ENCODE data around the gene SRPK3. TPM values are rescaled to one million over a fixed set of nuclear protein-coding genes. Genes with fewer than 3 reads are reported as not detected.

Gene SRPK3
- total RNA-seq, 2 donors from 2014 or later, result 4.9 to 9.5 TPM

DNA sequence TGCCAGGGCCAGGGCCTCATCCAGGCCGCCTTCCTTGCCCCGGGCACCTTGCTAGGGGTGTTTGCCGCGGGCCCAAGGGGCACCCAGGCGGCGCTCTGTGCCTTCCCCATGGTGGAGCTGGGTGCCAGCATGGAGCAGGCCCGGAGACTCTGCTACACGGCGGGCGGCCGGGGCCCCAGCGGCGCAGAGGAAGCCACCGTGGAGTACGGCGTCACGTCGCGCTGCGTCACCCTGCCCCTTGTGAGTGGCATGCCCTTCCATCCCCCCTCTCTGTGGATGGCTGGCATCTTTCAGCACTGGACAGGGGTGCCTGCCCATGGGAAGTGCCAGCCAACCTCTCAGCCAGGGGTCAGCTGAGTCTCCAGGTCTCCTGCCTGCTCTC lies 13.2 kb upstream of the SRPK3 start:
- H3K27me3 ChIP-seq (replicated peaks; ENCODE audit: insufficient read depth), result no peaks in the 10 kb centered on the region
- no peak for ATAC-seq (ENCODE audit: insufficient number of reproducible peaks, low FRiP score, low read depth)
- TF ChIP-seq, protein P1, sequence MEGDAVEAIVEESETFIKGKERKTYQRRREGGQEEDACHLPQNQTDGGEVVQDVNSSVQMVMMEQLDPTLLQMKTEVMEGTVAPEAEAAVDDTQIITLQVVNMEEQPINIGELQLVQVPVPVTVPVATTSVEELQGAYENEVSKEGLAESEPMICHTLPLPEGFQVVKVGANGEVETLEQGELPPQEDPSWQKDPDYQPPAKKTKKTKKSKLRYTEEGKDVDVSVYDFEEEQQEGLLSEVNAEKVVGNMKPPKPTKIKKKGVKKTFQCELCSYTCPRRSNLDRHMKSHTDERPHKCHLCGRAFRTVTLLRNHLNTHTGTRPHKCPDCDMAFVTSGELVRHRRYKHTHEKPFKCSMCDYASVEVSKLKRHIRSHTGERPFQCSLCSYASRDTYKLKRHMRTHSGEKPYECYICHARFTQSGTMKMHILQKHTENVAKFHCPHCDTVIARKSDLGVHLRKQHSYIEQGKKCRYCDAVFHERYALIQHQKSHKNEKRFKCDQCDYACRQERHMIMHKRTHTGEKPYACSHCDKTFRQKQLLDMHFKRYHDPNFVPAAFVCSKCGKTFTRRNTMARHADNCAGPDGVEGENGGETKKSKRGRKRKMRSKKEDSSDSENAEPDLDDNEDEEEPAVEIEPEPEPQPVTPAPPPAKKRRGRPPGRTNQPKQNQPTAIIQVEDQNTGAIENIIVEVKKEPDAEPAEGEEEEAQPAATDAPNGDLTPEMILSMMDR (IDR thresholded peaks at IDR 0.05), result no peak
- DNase-seq (ENCODE audit: low spot score), result no peak
- H3K4me1 ChIP-seq (ENCODE audit: control insufficient read depth in 1 of 2, low read depth in 2 of 2), result peaks cover 0 to 8% of the 10 kb centered on the region in 2 donors
- H3K9me3 ChIP-seq, result no peaks in the 10 kb centered on the region
- no peak overlapping the region for H3K4me3 ChIP-seq
- H3K36me3 ChIP-seq, result no peaks in the 10 kb centered on the region
- H3K27ac ChIP-seq, result no peak overlapping the region

DNA sequence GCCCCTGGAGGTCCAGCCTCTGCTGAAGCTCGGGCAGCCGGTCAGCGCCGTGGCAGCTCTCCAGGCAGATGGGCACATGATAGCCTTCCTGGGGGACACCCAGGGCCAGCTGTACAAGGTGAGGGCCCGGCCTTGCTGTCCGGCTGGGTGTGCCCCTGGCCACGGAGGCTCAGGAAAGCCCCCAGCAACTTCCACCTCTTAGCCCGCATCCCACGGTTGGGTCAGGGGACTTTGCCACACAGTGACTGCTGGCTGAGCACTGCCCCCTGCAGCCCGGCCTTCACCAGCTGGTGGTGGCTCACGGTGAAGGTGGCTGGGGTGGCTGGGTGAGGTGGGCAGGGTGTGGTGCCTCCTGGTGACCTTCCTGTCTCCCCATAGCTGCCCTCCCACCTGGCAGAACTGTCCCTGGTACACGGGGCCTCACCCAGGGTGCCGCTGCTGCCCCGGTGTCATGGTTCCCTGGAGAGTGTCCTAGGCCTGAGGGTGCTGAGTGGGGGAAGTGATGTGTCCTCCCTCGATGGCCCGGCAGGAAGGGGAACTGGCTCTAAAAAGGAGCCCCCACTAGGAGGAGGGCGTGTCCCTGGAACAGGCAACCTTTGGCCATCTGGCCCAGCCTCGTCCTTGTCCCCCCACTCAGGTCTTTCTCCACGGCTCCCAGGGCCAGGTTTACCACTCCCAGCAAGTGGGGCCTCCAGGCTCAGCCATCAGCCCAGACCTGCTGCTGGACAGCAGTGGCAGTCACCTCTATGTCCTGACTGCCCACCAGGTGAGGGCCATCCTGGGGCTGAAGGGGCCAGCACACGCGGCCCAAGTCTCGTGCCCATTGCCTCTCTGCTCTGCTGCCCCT lies 12.3 kb upstream of the SRPK3 start:
- H3K4me1 ChIP-seq (ENCODE audit: control insufficient read depth in 1 of 2, low read depth in 2 of 2), result peaks cover 0 to 8% of the 10 kb centered on the region in 2 donors
- no peak for ATAC-seq (ENCODE audit: insufficient number of reproducible peaks, low FRiP score, low read depth)
- H3K27ac ChIP-seq, result no peak overlapping the region
- no peaks in the 10 kb centered on the region for H3K9me3 ChIP-seq
- no peaks in the 10 kb centered on the region for H3K27me3 ChIP-seq (replicated peaks; ENCODE audit: insufficient read depth)
- TF ChIP-seq, protein P1 (IDR thresholded peaks at IDR 0.05), result no peak
- H3K4me3 ChIP-seq, result no peak overlapping the region
- no peak for DNase-seq (ENCODE audit: low spot score)
- no peaks in the 10 kb centered on the region for H3K36me3 ChIP-seq

DNA sequence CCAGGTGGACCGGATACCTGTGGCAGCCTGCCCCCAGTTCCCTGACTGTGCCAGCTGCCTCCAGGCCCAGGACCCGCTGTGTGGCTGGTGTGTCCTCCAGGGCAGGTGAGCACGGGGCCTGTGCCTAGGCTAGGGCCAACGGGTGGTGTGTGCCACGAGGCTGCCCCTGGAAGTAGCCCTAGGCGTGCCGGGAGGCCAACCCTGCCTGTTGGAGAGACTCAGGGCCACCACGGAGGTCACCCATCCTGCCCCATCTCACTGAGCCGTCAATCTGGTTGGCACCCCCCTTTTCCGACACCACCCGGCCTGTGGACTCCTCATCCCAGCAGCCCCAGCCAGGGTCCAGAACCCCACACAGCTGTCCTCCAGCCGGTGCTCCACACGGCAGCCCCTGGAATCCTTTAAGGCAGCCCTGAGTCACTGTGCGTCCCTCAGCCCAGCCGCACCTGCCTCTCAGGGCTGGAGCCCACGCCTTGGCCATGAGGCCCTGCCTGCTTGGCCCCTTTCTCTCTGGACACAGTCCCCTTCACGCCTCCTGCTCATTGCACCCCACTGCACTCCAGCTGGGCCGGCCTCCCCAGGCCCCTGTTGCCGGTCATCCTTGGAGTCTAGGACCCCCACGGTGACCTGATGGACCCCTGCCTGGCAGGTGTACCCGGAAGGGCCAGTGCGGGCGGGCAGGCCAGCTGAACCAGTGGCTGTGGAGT lies 11.5 kb upstream of the SRPK3 start:
- TF ChIP-seq, protein P1 (IDR thresholded peaks at IDR 0.05), result no peak
- Histone ChIP-seq H3K9me3 (no peaks in the 10 kb centered on the region), H3K27me3 (replicated peaks; ENCODE audit: insufficient read depth) (no peaks in the 10 kb centered on the region), H3K4me1 (ENCODE audit: control insufficient read depth in 1 of 2, low read depth in 2 of 2) (peaks cover 0 to 8% of the 10 kb centered on the region in 2 donors), H3K4me3 (no peak overlapping the region), H3K36me3 (no peaks in the 10 kb centered on the region), H3K27ac (no peak overlapping the region)
- ATAC-seq (ENCODE audit: insufficient number of reproducible peaks, low FRiP score, low read depth), result no peak
- no peak for DNase-seq (ENCODE audit: low spot score)

DNA sequence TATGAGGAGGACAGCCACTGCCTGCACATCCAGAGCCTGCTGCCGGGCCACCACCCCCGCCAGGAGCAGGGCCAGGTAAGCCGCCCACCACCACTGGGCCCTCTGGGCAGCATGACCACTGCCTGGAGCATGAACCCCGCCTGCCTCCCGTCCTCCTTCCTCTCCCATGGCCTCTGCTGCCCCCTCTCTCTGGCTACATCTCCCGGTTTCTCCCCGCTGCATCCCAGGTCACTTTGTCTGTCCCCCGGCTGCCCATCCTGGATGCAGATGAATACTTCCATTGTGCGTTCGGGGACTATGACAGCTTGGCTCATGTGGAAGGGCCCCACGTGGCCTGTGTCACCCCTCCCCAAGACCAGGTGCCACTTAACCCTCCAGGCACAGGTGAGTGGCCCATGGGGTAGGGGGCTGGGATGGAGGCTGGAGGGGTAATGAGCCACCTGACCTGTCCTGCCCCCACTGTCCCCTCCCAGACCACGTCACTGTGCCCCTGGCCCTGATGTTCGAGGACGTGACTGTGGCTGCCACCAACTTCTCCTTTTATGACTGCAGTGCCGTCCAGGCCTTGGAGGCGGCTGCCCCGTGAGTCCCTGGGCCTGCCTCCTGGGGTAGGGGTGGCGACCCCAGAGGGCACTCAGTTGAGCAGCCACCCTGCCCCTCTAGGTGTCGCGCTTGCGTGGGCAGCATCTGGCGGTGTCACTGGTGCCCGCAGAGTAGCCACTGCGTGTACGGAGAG lies 10.8 kb upstream of the SRPK3 start:
- no peak overlapping the region for H3K4me3 ChIP-seq
- ATAC-seq (ENCODE audit: insufficient number of reproducible peaks, low FRiP score, low read depth) (no peak), DNase-seq (ENCODE audit: low spot score) (no peak)
- peaks cover 0 to 8% of the 10 kb centered on the region in 2 donors for H3K4me1 ChIP-seq (ENCODE audit: control insufficient read depth in 1 of 2, low read depth in 2 of 2)
- no peaks in the 10 kb centered on the region for H3K27me3 ChIP-seq (replicated peaks; ENCODE audit: insufficient read depth)
- no peaks in the 10 kb centered on the region for H3K36me3 ChIP-seq
- H3K27ac ChIP-seq, result no peak overlapping the region
- H3K9me3 ChIP-seq, result no peaks in the 10 kb centered on the region
- TF ChIP-seq, protein P1 (IDR thresholded peaks at IDR 0.05), result no peak

Data from thoracic aorta (tissue), 2 donors.